K562 (cell line): ENCODE data around the gene ITGA6. TPM values are rescaled to one million over a fixed set of nuclear protein-coding genes. Genes with fewer than 3 reads are reported as not detected.
A peak's percentile ranks its signal among the peaks of the same experiment; 100 is the strongest.

Experiments
- ATAC-seq: fragments of 200-7000 bp; cut with Tn5 transposase; 3 replicates; pipeline ENCODE4 v1.9.1; 2020; ENCODE audit warnings: moderate library complexity
- BruUV-seq: library from RNA; stranded (reverse); fragments of 400-500 nt; replicated peaks from 2 replicates; lab custom pipeline; 2021; lab: Mats Ljungman, UMichigan
- CTCF ChIA-PET: fragments of 300-600 bp; formaldehyde crosslinking; extraction: SDS; loops from one replicate; lab custom pipeline; 2021; ENCODE audit warnings: low intra/inter-chr PET ratio; lab: Yijun Ruan, JAX
- POLR2A ChIA-PET: fragments of 300-600, 350-650 bp; sonication (Branson Sonifier 250); formaldehyde crosslinking; extraction: SDS; loops from one replicate; lab custom pipeline; 2021; ENCODE audit warnings: antibody characterized with exemption, inconsistent platforms; lab: Yijun Ruan, JAX
- DNase-seq, 4 experiments: peaks; one replicate each; pipeline versions ENCODE4 v3.0.0 to v3.0.0-alpha.2; 2011 to 2018; ENCODE audit warnings: low spot score in 3 of 4, mixed read lengths in 3 of 4; ENCODE audit errors: extremely low read depth in 1 of 4
- FAIRE-seq: peaks from 2 replicates; lab custom pipeline; 2011; peaks lifted over from hg19 to GRCh38; lab: Jason Lieb, UNC
- H2AFZ ChIP-seq: 2 replicates; pipeline ENCODE4 v1.6.0; 2011; ENCODE audit warnings: low read depth, low read length, control low read depth, inconsistent platforms
- H3K27ac ChIP-seq: fragments of 200-600 bp; 3 replicates; pipeline ENCODE4 v1.8.0; 2011; ENCODE audit warnings: low read depth, mild to moderate bottlenecking, control low read depth, inconsistent platforms, low read length, moderate library complexity, mixed read lengths; ENCODE audit errors: extremely low read depth
- H3K27me3 ChIP-seq, 2 experiments: fragments of 300-600 bp in 1 of 2; 2 replicates in 1 of 2; 3 replicates in 1 of 2; pipeline versions ENCODE4 v1.6.0 to v1.8.0; 2011; ENCODE audit warnings: inconsistent platforms in 2 of 2, low read length in 2 of 2, mild to moderate bottlenecking in 1 of 2, mixed read lengths in 1 of 2, moderate library complexity in 1 of 2; ENCODE audit not compliant: control insufficient read depth in 2 of 2, insufficient read depth in 2 of 2
- H3K36me3 ChIP-seq: fragments of 300-600 bp; 3 replicates; pipeline ENCODE4 v1.8.0; 2011; ENCODE audit warnings: mild to moderate bottlenecking, low read length, inconsistent platforms; ENCODE audit not compliant: control insufficient read depth, insufficient read depth
- H3K4me1 ChIP-seq, 2 experiments: fragments of 200-600 bp in 1 of 2; replicated peaks in 1 of 2; 2 replicates in 1 of 2; 3 replicates in 1 of 2; pipeline versions ENCODE4 v1.5.1 to v1.8.0; 2011; ENCODE audit warnings: inconsistent platforms in 2 of 2, low read length in 2 of 2, mild to moderate bottlenecking in 1 of 2, mixed read lengths in 1 of 2, moderate library complexity in 1 of 2; ENCODE audit not compliant: control insufficient read depth in 2 of 2, insufficient read depth in 2 of 2
- H3K4me2 ChIP-seq: 2 replicates; pipeline ENCODE4 v1.6.1; 2011; ENCODE audit warnings: low read length, control low read depth, inconsistent platforms, mixed read lengths; ENCODE audit not compliant: insufficient read depth
- H3K4me3 ChIP-seq: fragments of 200-600 bp; sonication (generic), shearing (Covaris generic); 2 replicates; pipeline ENCODE4 v1.5.1; 2016; ENCODE audit warnings: control low read depth, inconsistent platforms
- H3K79me2 ChIP-seq: fragments of 200-600 bp; 3 replicates; pipeline ENCODE4 v1.8.0; 2011; ENCODE audit warnings: low read length, inconsistent platforms; ENCODE audit not compliant: control insufficient read depth, insufficient read depth
- H3K9ac ChIP-seq, 2 experiments: 2 replicates each; pipeline versions ENCODE4 v1.6.0 to v1.6.1; 2011; ENCODE audit warnings: low read depth in 2 of 2, low read length in 2 of 2, control low read depth in 1 of 2, inconsistent platforms in 1 of 2, mild to moderate bottlenecking in 1 of 2, mixed read lengths in 1 of 2; ENCODE audit not compliant: insufficient read depth in 1 of 2
- H3K9me1 ChIP-seq: one replicate; pipeline ENCODE4 v1.6.0; 2011; ENCODE audit warnings: inconsistent platforms, mild to moderate bottlenecking, low read length, moderate library complexity; ENCODE audit not compliant: control insufficient read depth, insufficient read depth
- H3K9me3 ChIP-seq: replicated peaks from 2 replicates; pipeline ENCODE4 v1.5.1; 2011; ENCODE audit warnings: low read depth, low read length, inconsistent platforms; ENCODE audit not compliant: control insufficient read depth, insufficient read depth
- H4K20me1 ChIP-seq: replicated peaks from 2 replicates; pipeline ENCODE4 v1.6.1; 2011; ENCODE audit warnings: low read length, inconsistent platforms, mixed read lengths; ENCODE audit not compliant: control insufficient read depth, insufficient read depth
- CHD1 ChIP-seq: fragments of 200-600 bp; sonication (generic); IDR thresholded peaks from one replicate; pipeline ENCODE4 v1.6.1; 2012; ENCODE audit warnings: mild to moderate bottlenecking, moderate library complexity, low read length, inconsistent platforms
- CREB5 ChIP-seq: fragments of 250-450 bp; sonication (Bioruptor Pico); IDR thresholded peaks from 2 replicates; pipeline ENCODE4 v1.5.0; 2020; ENCODE audit warnings: mild to moderate bottlenecking
- EWSR1 ChIP-seq: fragments of 450-650 bp; IDR thresholded peaks from 2 replicates; pipeline ENCODE4 v1.6.1; 2018; ENCODE audit warnings: borderline replicate concordance, mild to moderate bottlenecking, low read depth, moderate library complexity; ENCODE audit not compliant: partially characterized antibody
- NR2C1 ChIP-seq, 2 experiments: fragments of 450-650 bp; IDR thresholded peaks; 2 replicates each; pipeline ENCODE4 v1.6.1; 2017; ENCODE audit warnings: mild to moderate bottlenecking in 2 of 2, antibody characterized with exemption in 1 of 2, inconsistent platforms in 1 of 2, missing compliant biosample characterization in 1 of 2, missing genetic modification characterization in 1 of 2
- NR2C2 ChIP-seq, 2 experiments: fragments of 200-800 bp in 1 of 2; sonication (Bioruptor generic) in 1 of 2; sonication (generic) in 1 of 2; formaldehyde crosslinking in 1 of 2; IDR thresholded peaks; 2 replicates each; pipeline versions ENCODE4 v1.6.1 to v1.8.0; 2016 to 2022; ENCODE audit warnings: mild to moderate bottlenecking in 1 of 2, missing compliant biosample characterization in 1 of 2, missing genetic modification characterization in 1 of 2, missing genetic modification reagents in 1 of 2
- ZNF695 ChIP-seq: fragments of 450-650 bp; formaldehyde crosslinking; IDR thresholded peaks from 2 replicates; pipeline ENCODE4 v1.4.0; 2020; ENCODE audit warnings: mild to moderate bottlenecking, moderate library complexity
- WGBS: fragments of 100-300 bp; shearing (Covaris generic); methylation state at CpG from one replicate; pipeline ENCODE4 v1.1.6; 2016; ENCODE audit warnings: low coverage, mixed read lengths; ENCODE audit not compliant: insufficient coverage; ENCODE audit errors: missing lambda C conversion rate; 5-methylcytosine and 5-hydroxymethylcytosine counted together
- in situ Hi-C: fragments of 300-500 bp; cut with MboI; formaldehyde crosslinking; loops from 4 replicates; pipeline ENCODE4 v1.15.0; 2018; ENCODE audit warnings: inconsistent platforms, mixed read lengths
- intact Hi-C: fragments of 100-400 bp; cut with micrococcal nuclease; formaldehyde crosslinking; loops from 2 replicates; pipeline ENCODE4 v1.14.2; 2022
- polyA plus RNA-seq, 8 experiments: library from polyadenylated mRNA; depleted of rRNA in 4 of 8; stranded (reverse) in 5 of 8; unstranded in 3 of 8; fragments of >200 nt; fragmentation: Nextera tagmentation in 2 of 8; fragmentation: Illumina TruSeq in 1 of 8; extraction: Ambion mirVana in 2 of 8; extraction: Trizol in 1 of 8; gene quantifications; 2 replicates each; pipeline versions ENCODE4 v1.2.1 to v1.2.3, GENCODE V29; 2011 to 2014; ENCODE audit warnings: inconsistent platforms in 1 of 8, missing spikeins in 1 of 8
- total RNA-seq, 7 experiments: library from RNA; depleted of rRNA in 6 of 7; stranded (reverse); fragments of >200 nt in 6 of 7; fragmentation: Illumina TruSeq in 2 of 7; extraction: Trizol in 2 of 7; gene quantifications; 2 replicates each; pipeline versions ENCODE4 v1.2.1 to v1.2.3, GENCODE V29; 2011 to 2021; ENCODE audit warnings: low replicate concordance in 1 of 7
- TF ChIP-seq, protein P1 (sequence below): sonication (generic); formaldehyde crosslinking; IDR thresholded peaks from 2 replicates; pipeline ENCODE4 v1.8.1; 2023; ENCODE audit warnings: mild to moderate bottlenecking, missing genetic modification reagents

Gene ITGA6
- total and polyA plus RNA-seq, 9 of the 15 experiments (the other 6 are each of a cell fraction or from before 2014, with no cell fraction given) = 0.01 to 0.29 (median 0.05) TPM; not detected in 5

GRCh38 chr2:172387361-172387760 lies 40.0 kb upstream of the ITGA6 start (continued):
- TF ChIP-seq, protein P1, sequence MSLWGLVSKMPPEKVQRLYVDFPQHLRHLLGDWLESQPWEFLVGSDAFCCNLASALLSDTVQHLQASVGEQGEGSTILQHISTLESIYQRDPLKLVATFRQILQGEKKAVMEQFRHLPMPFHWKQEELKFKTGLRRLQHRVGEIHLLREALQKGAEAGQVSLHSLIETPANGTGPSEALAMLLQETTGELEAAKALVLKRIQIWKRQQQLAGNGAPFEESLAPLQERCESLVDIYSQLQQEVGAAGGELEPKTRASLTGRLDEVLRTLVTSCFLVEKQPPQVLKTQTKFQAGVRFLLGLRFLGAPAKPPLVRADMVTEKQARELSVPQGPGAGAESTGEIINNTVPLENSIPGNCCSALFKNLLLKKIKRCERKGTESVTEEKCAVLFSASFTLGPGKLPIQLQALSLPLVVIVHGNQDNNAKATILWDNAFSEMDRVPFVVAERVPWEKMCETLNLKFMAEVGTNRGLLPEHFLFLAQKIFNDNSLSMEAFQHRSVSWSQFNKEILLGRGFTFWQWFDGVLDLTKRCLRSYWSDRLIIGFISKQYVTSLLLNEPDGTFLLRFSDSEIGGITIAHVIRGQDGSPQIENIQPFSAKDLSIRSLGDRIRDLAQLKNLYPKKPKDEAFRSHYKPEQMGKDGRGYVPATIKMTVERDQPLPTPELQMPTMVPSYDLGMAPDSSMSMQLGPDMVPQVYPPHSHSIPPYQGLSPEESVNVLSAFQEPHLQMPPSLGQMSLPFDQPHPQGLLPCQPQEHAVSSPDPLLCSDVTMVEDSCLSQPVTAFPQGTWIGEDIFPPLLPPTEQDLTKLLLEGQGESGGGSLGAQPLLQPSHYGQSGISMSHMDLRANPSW (CRISPR knock-in tag) = no peak
- TF ChIP-seq EWSR1 = no peak

DNA sequence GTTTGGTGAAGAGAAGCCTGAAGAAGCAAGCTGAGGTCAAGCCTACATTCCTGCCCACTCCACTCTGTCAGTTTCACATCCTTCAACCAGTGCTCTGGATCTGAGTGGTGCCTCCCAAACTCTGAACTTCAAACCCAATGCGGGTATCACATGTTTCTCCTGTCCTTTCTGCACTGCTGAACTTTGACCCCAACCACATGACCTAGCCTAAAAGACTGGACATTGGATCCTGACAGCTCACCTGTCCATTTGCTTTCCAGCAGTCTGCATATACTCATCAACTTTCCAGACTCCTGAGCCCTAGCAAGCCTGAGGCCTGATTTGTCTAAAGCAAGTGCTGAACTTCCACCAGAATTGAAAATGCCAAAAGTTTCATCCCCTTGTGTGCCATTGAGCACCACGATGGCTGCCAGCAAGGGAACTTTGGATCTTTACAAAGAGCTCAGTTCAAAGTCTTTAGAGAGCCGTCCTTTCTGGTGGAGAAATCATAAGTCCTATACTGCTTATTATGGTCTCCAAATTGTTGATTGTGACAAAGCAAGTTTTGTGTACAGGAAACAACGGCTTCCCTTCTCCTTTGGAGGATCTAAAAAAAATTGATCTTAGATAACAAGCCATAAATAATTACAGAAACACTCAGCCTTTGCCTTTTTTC lies 37.6 kb upstream of the ITGA6 start:
- ATAC-seq (no peak), DNase-seq (no peak), FAIRE-seq (no peak)
- Histone ChIP-seq H3K4me3 (no peak overlapping the region), H3K27me3 (peaks cover 10 to 24% of the 10 kb centered on the region in 2 experiments), H3K9ac (no peak overlapping the region), H4K20me1 (no peaks in the 10 kb centered on the region), H3K79me2 (no peaks in the 10 kb centered on the region), H3K36me3 (no peaks in the 10 kb centered on the region), H2AFZ (no peak overlapping the region), H3K9me3 (no peaks in the 10 kb centered on the region), H3K27ac (no peak overlapping the region), H3K4me1 (no peaks in the 10 kb centered on the region), H3K9me1 (no peaks in the 10 kb centered on the region), H3K4me2 (no peak overlapping the region)
- TF ChIP-seq CREB5 (CRISPR knock-in tag) (no peak), ZNF695 (CRISPR knock-in tag) (no peak), NR2C1 (IDR thresholded peaks at IDR 0.05) (peak; percentile 69), NR2C1 (tag; IDR thresholded peaks at IDR 0.05) (peak; percentile 61; the same call in 1 of the 2 replicates), NR2C2 (CRISPR knock-in tag; IDR thresholded peaks at IDR 0.05) (0 out of 2 replicates have a peak, but pooled peaks have one; percentile 22), NR2C2 (tag; IDR thresholded peaks at IDR 0.05) (no peak; the same call in 1 of the 2 replicates), CHD1 (no peak)
- intact Hi-C loops (no loop called here), in situ Hi-C loops (no loop called here)
- WGBS = 1% methylated on average over 4 of the region's 4 CpGs
- ChIA-PET POLR2A (no interaction called here), CTCF (no interaction called here)
- BruUV-seq = no TSS peak
